Measurements from ENCODE around the gene PRUNE1. TPM values are rescaled to one million over a fixed set of nuclear protein-coding genes. Genes with fewer than 3 reads are reported as not detected.

The PRUNE1 gene
- total RNA-seq, 2 donors from 2014 or later, result 15.8 to 19.4 TPM

DNA sequence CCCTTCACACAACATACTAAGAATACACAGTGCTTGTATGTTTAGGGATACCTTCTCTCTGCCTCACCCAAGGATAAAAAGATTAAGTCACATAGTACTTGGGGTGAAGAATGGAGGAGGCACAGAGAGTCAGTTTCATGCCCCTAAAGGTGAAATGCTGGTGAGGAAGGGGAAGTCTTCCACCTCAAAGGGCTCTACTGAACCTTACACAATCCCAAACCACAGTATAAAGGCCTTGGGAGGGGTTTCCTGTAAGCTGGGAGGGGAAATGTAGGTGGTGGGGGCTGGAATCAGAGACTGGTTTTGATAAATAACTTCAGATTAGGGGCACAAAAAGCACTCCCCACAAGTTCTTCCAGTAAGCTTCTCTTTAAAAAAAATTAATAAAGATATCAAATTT, 5.1 kb upstream of the PRUNE1 start:
- DNase-seq (no peak), ATAC-seq (no peak)
- Histone ChIP-seq H3K4me1 (peaks cover 58% of the 10 kb centered on the region), H3K27me3 (no peaks in the 10 kb centered on the region), H3K36me3 (replicated peaks in 1 of 2; ENCODE audit: insufficient read depth in 1 of 2, low read depth in 2 of 2) (peaks cover 15 to 16% of the 10 kb centered on the region in 2 donors), H3K27ac (peak overlapping the region in 3 of 4 donors; percentile 1 to 87 (median 33)), H3K9me3 (no peaks in the 10 kb centered on the region), H3K4me3 (no peak overlapping the region)
- intact Hi-C loops (cut with DNase I), result no loop called here
- TF ChIP-seq, protein P1, sequence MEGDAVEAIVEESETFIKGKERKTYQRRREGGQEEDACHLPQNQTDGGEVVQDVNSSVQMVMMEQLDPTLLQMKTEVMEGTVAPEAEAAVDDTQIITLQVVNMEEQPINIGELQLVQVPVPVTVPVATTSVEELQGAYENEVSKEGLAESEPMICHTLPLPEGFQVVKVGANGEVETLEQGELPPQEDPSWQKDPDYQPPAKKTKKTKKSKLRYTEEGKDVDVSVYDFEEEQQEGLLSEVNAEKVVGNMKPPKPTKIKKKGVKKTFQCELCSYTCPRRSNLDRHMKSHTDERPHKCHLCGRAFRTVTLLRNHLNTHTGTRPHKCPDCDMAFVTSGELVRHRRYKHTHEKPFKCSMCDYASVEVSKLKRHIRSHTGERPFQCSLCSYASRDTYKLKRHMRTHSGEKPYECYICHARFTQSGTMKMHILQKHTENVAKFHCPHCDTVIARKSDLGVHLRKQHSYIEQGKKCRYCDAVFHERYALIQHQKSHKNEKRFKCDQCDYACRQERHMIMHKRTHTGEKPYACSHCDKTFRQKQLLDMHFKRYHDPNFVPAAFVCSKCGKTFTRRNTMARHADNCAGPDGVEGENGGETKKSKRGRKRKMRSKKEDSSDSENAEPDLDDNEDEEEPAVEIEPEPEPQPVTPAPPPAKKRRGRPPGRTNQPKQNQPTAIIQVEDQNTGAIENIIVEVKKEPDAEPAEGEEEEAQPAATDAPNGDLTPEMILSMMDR (IDR thresholded peaks at IDR 0.05), result no peak
- TF ChIP-seq POLR2A (IDR thresholded peaks at IDR 0.05), result no peak

DNA sequence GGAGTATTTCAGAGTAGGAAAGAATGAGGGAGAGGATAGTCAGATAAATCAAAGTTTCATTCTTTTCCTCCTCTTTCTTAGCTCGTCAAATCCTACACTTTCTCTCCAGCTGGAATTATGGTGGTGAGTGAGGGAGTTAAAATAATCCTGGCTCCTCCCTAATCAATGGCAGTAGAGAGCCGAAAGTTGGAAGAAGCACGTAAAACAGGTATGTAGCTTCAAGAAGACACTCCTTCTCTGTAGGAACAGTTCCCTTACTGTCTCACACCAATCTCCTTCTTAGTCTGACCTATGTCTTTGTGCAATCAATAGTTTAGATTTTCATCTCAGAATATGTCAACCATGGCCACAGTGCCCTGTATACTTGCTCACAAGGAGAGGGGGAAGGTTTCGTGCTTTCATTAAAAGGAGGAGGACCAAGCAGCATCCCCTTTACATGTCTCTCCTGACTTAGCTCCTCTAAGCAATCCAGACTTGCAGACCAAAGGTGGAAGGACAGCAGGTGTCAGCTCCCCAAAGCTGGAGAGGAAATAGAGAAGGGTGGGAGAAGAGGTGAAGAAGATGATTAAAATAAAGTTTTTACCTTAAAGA, 2.4 kb upstream of the PRUNE1 start:
- peak overlapping the region; percentile 54 to 59 for H3K4me3 ChIP-seq
- WGBS, 2 donors, result 3 to 4% methylated on average over 4 of the region's 4 CpGs
- peak overlapping the region; percentile 7 to 94 (median 86) for H3K27ac ChIP-seq
- no peak for DNase-seq
- TF ChIP-seq, protein P1 (IDR thresholded peaks at IDR 0.05), result no peak
- no peak for TF ChIP-seq POLR2A (IDR thresholded peaks at IDR 0.05)
- H3K4me1 ChIP-seq, result peaks cover 66% of the 10 kb centered on the region
- no peak for ATAC-seq
- H3K27me3 ChIP-seq, result no peaks in the 10 kb centered on the region
- intact Hi-C loops (cut with DNase I), result no loop called here
- no peaks in the 10 kb centered on the region for H3K9me3 ChIP-seq
- no peaks in the 10 kb centered on the region for H3K36me3 ChIP-seq (replicated peaks in 1 of 2; ENCODE audit: insufficient read depth in 1 of 2, low read depth in 2 of 2)

- WGBS, 2 donors, result 0% methylated on average over 18 of the region's 18 CpGs
- ATAC-seq, result peak; percentile 72
- Histone ChIP-seq H3K4me3 (peak within 1 kb of the TSS; percentile 54 to 59), H3K4me1 (peaks cover 62% of the 10 kb centered on the region), H3K36me3 (replicated peaks in 1 of 2; ENCODE audit: insufficient read depth in 1 of 2, low read depth in 2 of 2) (no peaks in the 10 kb centered on the region), H3K27me3 (no peaks in the 10 kb centered on the region), H3K27ac (peak within 1 kb of the TSS; percentile 7 to 94 (median 86)), H3K9me3 (no peaks in the 10 kb centered on the region)
- peak; percentile 55 to 93 (median 91) for TF ChIP-seq POLR2A (IDR thresholded peaks at IDR 0.05)
- TF ChIP-seq, protein P1 (IDR thresholded peaks at IDR 0.05), result peak; percentile 22 to 66 (median 56)
- DNase-seq, result peak; percentile 78 to 85 (median 82)
- intact Hi-C loops (cut with DNase I), result no loop called here
Observed at GRCh38 chr1:151006327-151007052, 1.8 kb upstream of the PRUNE1 start, which contains the start of gene MINDY1. TSS of gene MINDY1 (minus strand) at chr1:151006902. CDS start at chr1:151002617, 4,285 bp downstream.

- no peak for TF ChIP-seq POLR2A (IDR thresholded peaks at IDR 0.05)
- TF ChIP-seq, protein P1 (IDR thresholded peaks at IDR 0.05), result no peak
- no peaks in the 10 kb centered on the region for H3K27me3 ChIP-seq
- DNase-seq (no peak), ATAC-seq (no peak)
- peak overlapping the region; percentile 55 to 94 (median 86) for H3K27ac ChIP-seq
- intact Hi-C loops (cut with DNase I), result no loop called here
- 7 to 9% methylated on average over 4 of the region's 4 CpGs for WGBS, 2 donors
- H3K4me1 ChIP-seq, result peaks cover 60% of the 10 kb centered on the region
- no peak overlapping the region for H3K4me3 ChIP-seq
- no peaks in the 10 kb centered on the region for H3K9me3 ChIP-seq
- no peaks in the 10 kb centered on the region for H3K36me3 ChIP-seq (replicated peaks in 1 of 2; ENCODE audit: insufficient read depth in 1 of 2, low read depth in 2 of 2)
Observed at GRCh38 chr1:151007853-151008243, 401 bp upstream of the PRUNE1 start.

Data from body of pancreas (tissue), 4 donors.